MCF 10A (cell line): ENCODE results near the gene CMTM7. TPM values are rescaled to one million over a fixed set of nuclear protein-coding genes. Genes with fewer than 3 reads are reported as not detected.

Experiments
- BruUV-seq: library from RNA; stranded (reverse); fragments of 400-500 nt; replicated peaks from 2 replicates; lab custom pipeline; 2021; lab: Mats Ljungman, UMichigan
- CTCF ChIA-PET: fragments of 300-600 bp; sonication (Branson Sonifier 250); formaldehyde crosslinking; extraction: SDS; loops from one replicate; lab custom pipeline; 2021; ENCODE audit warnings: antibody characterized with exemption, inconsistent platforms; lab: Yijun Ruan, JAX
- POLR2A ChIA-PET: fragments of 300-600, 350-650 bp; sonication (Branson Sonifier 250); formaldehyde crosslinking; extraction: SDS; loops from one replicate; lab custom pipeline; 2020; ENCODE audit warnings: antibody characterized with exemption, inconsistent platforms; lab: Yijun Ruan, JAX
- DNase-seq: peaks from one replicate; pipeline ENCODE4 v3.0.0-alpha.2; 2018; ENCODE audit not compliant: unreplicated experiment
- H3K27ac Mint-ChIP-seq: one replicate; pipeline ENCODE4 v1.8.0; 2022; ENCODE audit warnings: mild to moderate bottlenecking, low read depth, mixed read lengths; ENCODE audit not compliant: unreplicated experiment
- H3K27me3 Mint-ChIP-seq: one replicate; pipeline ENCODE4 v1.8.0; 2022; ENCODE audit warnings: mixed read lengths; ENCODE audit not compliant: insufficient read depth, unreplicated experiment
- H3K36me3 Mint-ChIP-seq: one replicate; pipeline ENCODE4 v1.8.0; 2022; ENCODE audit warnings: mild to moderate bottlenecking, moderate library complexity, mixed read lengths; ENCODE audit not compliant: insufficient read depth, unreplicated experiment
- H3K4me1 Mint-ChIP-seq: one replicate; pipeline ENCODE4 v1.8.0; 2022; ENCODE audit warnings: mixed read lengths; ENCODE audit not compliant: insufficient read depth, unreplicated experiment
- H3K4me3 Mint-ChIP-seq: one replicate; pipeline ENCODE4 v1.8.0; 2022; ENCODE audit warnings: mild to moderate bottlenecking, moderate library complexity, mixed read lengths; ENCODE audit not compliant: unreplicated experiment
- H3K9me3 Mint-ChIP-seq: one replicate; pipeline ENCODE4 v1.8.0; 2022; ENCODE audit warnings: mixed read lengths; ENCODE audit not compliant: unreplicated experiment
- intact Hi-C: fragments of 100-400 bp; cut with micrococcal nuclease; formaldehyde crosslinking; loops from 2 replicates; pipeline ENCODE4 v1.14.1; 2022
- total RNA-seq: library from RNA; stranded (reverse); gene quantifications from 2 replicates; pipeline ENCODE4 v1.2.3, GENCODE V29; 2022
- TF ChIP-seq, protein P1 (sequence below): fragments of 200-600 bp; IDR thresholded peaks from one replicate; pipeline ENCODE4 v1.8.0; 2022; ENCODE audit warnings: antibody characterized with exemption, mild to moderate bottlenecking; ENCODE audit not compliant: unreplicated experiment

The CMTM7 gene
- total RNA-seq, 1 experiment from 2014 or later: 14.3 TPM

DNA sequence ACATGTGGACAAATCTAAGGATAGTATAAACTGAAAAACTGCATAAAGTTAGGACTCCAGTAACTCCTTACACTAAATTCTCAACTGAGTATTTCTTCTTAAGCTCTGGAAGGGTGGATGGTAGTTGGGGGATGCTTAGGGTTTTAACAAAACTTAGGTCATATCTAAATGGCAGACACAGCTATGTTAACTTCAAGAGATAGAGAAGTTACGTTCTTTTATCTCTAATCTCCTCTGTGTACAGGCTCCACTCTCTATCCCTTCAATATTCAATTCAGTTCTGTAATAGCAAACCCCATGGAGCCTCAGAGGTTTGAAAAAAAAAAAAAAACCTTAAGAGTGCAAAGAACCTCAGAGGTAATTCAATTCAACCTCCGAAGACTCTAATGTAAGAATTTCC, 107.9 kb downstream of the CMTM7 start:
- H3K27me3 Mint-ChIP-seq: no peaks in the 10 kb centered on the region
- no TSS peak for BruUV-seq
- peaks cover 4% of the 10 kb centered on the region for H3K36me3 Mint-ChIP-seq
- intact Hi-C loops: no loop called here
- POLR2A ChIA-PET: interaction anchor here (0.7 to 1.3 kb wide), 2 partner anchors 10 to 71 kb away, joined by 3 read pairs; no protein-coding TSS in a partner anchor
- no peak overlapping the region for H3K27ac Mint-ChIP-seq
- H3K9me3 Mint-ChIP-seq: no peaks in the 10 kb centered on the region
- peaks cover 27% of the 10 kb centered on the region for H3K4me1 Mint-ChIP-seq
- TF ChIP-seq, protein P1, sequence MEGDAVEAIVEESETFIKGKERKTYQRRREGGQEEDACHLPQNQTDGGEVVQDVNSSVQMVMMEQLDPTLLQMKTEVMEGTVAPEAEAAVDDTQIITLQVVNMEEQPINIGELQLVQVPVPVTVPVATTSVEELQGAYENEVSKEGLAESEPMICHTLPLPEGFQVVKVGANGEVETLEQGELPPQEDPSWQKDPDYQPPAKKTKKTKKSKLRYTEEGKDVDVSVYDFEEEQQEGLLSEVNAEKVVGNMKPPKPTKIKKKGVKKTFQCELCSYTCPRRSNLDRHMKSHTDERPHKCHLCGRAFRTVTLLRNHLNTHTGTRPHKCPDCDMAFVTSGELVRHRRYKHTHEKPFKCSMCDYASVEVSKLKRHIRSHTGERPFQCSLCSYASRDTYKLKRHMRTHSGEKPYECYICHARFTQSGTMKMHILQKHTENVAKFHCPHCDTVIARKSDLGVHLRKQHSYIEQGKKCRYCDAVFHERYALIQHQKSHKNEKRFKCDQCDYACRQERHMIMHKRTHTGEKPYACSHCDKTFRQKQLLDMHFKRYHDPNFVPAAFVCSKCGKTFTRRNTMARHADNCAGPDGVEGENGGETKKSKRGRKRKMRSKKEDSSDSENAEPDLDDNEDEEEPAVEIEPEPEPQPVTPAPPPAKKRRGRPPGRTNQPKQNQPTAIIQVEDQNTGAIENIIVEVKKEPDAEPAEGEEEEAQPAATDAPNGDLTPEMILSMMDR: no peak
- no peak overlapping the region for H3K4me3 Mint-ChIP-seq
- CTCF ChIA-PET: interaction anchor here (0.5 to 2.1 kb wide), 2 partner anchors 31 to 725 kb away, joined by 3 to 5 read pairs; no protein-coding TSS in a partner anchor
- no peak for DNase-seq

DNA sequence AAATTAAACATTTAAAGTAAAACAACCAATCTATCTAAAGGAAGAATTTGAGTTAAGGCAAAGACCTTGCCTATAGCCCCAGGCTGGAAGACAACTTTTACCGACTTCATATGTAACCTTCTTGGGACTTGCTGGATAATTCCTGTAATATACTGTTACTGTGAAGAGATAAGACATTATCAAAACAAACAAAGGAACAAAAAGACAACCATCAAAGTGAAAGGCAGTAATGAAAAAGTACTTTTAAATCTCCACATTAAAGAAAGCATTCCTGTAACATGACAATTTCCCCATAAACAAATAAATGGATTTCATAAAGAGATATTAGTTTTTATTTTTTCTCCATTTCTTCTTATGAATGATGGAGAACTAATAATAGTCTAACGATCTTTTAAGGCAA, 108.6 kb downstream of the CMTM7 start:
- Mint-ChIP-seq H3K4me3 (no peak overlapping the region), H3K36me3 (peaks cover 4% of the 10 kb centered on the region), H3K27ac (no peak overlapping the region), H3K9me3 (no peaks in the 10 kb centered on the region), H3K4me1 (peaks cover 26% of the 10 kb centered on the region), H3K27me3 (no peaks in the 10 kb centered on the region)
- DNase-seq: no peak
- intact Hi-C loops: no loop called here
- BruUV-seq: no TSS peak
- CTCF ChIA-PET: interaction anchor here (0.7 to 2.1 kb wide), 2 partner anchors 32 to 97 kb away, joined by 5 to 6 read pairs; no protein-coding TSS in a partner anchor
- TF ChIP-seq, protein P1: no peak
- POLR2A ChIA-PET: interaction anchor here (3.0 kb wide), 1 partner anchor 30 kb away, joined by 17 read pairs; no protein-coding TSS in a partner anchor

DNA sequence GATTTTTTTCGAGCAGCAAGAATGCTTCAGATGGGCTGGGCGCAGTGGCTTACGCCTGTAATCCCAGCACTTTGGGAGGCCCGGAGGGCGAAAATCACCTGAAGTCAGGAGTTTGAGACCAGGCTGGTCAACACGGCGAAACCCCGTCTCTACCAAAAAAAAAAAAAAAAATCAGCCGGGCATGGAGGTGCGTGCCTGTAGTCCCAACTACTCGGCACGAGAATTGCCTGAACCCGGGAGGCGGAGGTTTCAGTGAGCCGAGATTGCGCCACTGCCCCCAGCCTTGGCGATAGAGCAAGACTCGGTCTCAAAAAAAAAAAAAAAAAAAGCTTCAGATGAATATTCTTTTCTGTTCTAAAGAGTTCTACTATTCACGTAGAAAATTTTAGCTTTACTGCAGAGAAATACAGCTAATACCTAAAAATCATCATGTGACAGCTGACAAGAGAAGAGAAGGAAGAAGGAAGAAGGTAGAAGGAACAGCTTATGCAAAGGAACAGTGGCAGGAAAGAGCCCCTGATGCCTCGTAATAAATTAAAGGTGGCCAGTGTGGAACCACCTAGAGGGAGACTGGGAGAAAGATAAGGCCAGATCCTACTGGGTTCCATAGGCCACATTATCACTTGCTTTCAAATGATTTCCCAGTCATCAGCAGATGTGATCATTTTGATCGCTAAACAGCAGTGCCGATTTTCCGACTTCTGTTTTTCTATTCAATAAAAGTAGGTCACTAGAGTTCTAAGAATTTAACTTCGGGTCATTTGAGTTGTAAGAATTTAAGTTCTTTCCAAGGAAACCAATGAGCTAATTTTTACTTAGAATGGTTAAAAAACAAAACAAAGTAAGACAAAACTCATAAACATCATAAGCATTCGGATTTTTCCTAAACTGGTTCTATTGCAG, 109.5 kb downstream of the CMTM7 start:
- H3K4me3 Mint-ChIP-seq: peak overlapping the region; percentile 95
- ChIA-PET POLR2A (interaction anchor here (0.7 to 3.0 kb wide), 10 partner anchors 9 to 940 kb away, joined by 3 to 17 read pairs (median 3); partner anchors contain the start of genes CNOT10 and DYNC1LI1), CTCF (interaction anchor here (0.7 to 1.6 kb wide), 5 partner anchors 10 to 205 kb away, joined by 3 to 6 read pairs (median 5); no protein-coding TSS in a partner anchor)
- peak overlapping the region; percentile 67 for H3K27ac Mint-ChIP-seq
- DNase-seq: no peak
- intact Hi-C loops: no loop called here
- TF ChIP-seq, protein P1: no peak
- H3K36me3 Mint-ChIP-seq: peaks cover 4% of the 10 kb centered on the region
- H3K4me1 Mint-ChIP-seq: peaks cover 20% of the 10 kb centered on the region
- BruUV-seq: TSS peak; percentile 44
- H3K9me3 Mint-ChIP-seq: no peaks in the 10 kb centered on the region
- H3K27me3 Mint-ChIP-seq: no peaks in the 10 kb centered on the region

DNA sequence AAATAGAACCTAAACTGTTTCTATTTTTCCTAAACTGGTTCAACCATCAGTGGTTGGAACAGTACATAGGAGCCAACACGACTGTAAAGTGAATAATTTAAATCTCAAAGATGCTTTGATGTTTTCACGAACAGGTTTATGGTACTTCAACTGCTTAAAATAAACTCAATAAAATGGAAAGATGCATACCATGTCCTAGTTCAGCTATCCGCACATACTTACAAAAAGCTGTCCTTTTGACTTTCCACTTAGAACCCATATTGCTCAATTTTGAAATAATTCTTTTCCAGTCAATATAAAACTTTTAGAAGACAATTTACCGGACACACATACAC, 110.1 kb downstream of the CMTM7 start:
- no TSS peak for BruUV-seq
- CTCF ChIA-PET: interaction anchor here (0.6 to 1.6 kb wide), 4 partner anchors 9 to 206 kb away, joined by 3 to 6 read pairs (median 4); no protein-coding TSS in a partner anchor

More for the DNA sequence above, 110.1 kb downstream of the CMTM7 start:
- DNase-seq: no peak
- peak overlapping the region; percentile 67 for H3K27ac Mint-ChIP-seq
- intact Hi-C loops: loop anchor here (2.0 kb wide), 1 partner anchor 127 kb away; no protein-coding TSS in a partner anchor
- no peaks in the 10 kb centered on the region for H3K9me3 Mint-ChIP-seq
- no peaks in the 10 kb centered on the region for H3K27me3 Mint-ChIP-seq
- H3K4me3 Mint-ChIP-seq: peak overlapping the region; percentile 95
- peaks cover 16% of the 10 kb centered on the region for H3K4me1 Mint-ChIP-seq
- H3K36me3 Mint-ChIP-seq: peaks cover 4% of the 10 kb centered on the region
- POLR2A ChIA-PET: interaction anchor here (0.7 to 3.0 kb wide), 11 partner anchors 9 to 939 kb away, joined by 3 to 17 read pairs (median 3); partner anchors contain the start of genes CNOT10 and DYNC1LI1
- TF ChIP-seq, protein P1: no peak
